K562 (cell line): ENCODE results near the gene CD82. TPM values are rescaled to one million over a fixed set of nuclear protein-coding genes. Genes with fewer than 3 reads are reported as not detected.

Source experiments
- ATAC-seq: fragments of 200-7000 bp; cut with Tn5 transposase; 3 replicates; pipeline ENCODE4 v1.9.1; 2020; ENCODE audit warnings: moderate library complexity
- BruUV-seq: library from RNA; stranded (reverse); fragments of 400-500 nt; replicated peaks from 2 replicates; lab custom pipeline; 2021; lab: Mats Ljungman, UMichigan
- CTCF ChIA-PET: fragments of 300-600 bp; formaldehyde crosslinking; extraction: SDS; loops from one replicate; lab custom pipeline; 2021; ENCODE audit warnings: low intra/inter-chr PET ratio; lab: Yijun Ruan, JAX
- POLR2A ChIA-PET: fragments of 300-600, 350-650 bp; sonication (Branson Sonifier 250); formaldehyde crosslinking; extraction: SDS; loops from one replicate; lab custom pipeline; 2021; ENCODE audit warnings: antibody characterized with exemption, inconsistent platforms; lab: Yijun Ruan, JAX
- DNase-seq, 4 experiments: peaks; one replicate each; pipeline versions ENCODE4 v3.0.0 to v3.0.0-alpha.2; 2011 to 2018; ENCODE audit warnings: low spot score in 3 of 4, mixed read lengths in 3 of 4; ENCODE audit errors: extremely low read depth in 1 of 4
- FAIRE-seq: peaks from 2 replicates; lab custom pipeline; 2011; peaks lifted over from hg19 to GRCh38; lab: Jason Lieb, UNC
- H2AFZ ChIP-seq: 2 replicates; pipeline ENCODE4 v1.6.0; 2011; ENCODE audit warnings: low read depth, low read length, control low read depth, inconsistent platforms
- H3K27ac ChIP-seq: fragments of 200-600 bp; 3 replicates; pipeline ENCODE4 v1.8.0; 2011; ENCODE audit warnings: low read depth, mild to moderate bottlenecking, control low read depth, inconsistent platforms, low read length, moderate library complexity, mixed read lengths; ENCODE audit errors: extremely low read depth
- H3K27me3 ChIP-seq, 2 experiments: fragments of 300-600 bp in 1 of 2; 2 replicates in 1 of 2; 3 replicates in 1 of 2; pipeline versions ENCODE4 v1.6.0 to v1.8.0; 2011; ENCODE audit warnings: inconsistent platforms in 2 of 2, low read length in 2 of 2, mild to moderate bottlenecking in 1 of 2, mixed read lengths in 1 of 2, moderate library complexity in 1 of 2; ENCODE audit not compliant: control insufficient read depth in 2 of 2, insufficient read depth in 2 of 2
- H3K36me3 ChIP-seq: fragments of 300-600 bp; 3 replicates; pipeline ENCODE4 v1.8.0; 2011; ENCODE audit warnings: mild to moderate bottlenecking, low read length, inconsistent platforms; ENCODE audit not compliant: control insufficient read depth, insufficient read depth
- H3K4me1 ChIP-seq, 2 experiments: fragments of 200-600 bp in 1 of 2; replicated peaks in 1 of 2; 2 replicates in 1 of 2; 3 replicates in 1 of 2; pipeline versions ENCODE4 v1.5.1 to v1.8.0; 2011; ENCODE audit warnings: inconsistent platforms in 2 of 2, low read length in 2 of 2, mild to moderate bottlenecking in 1 of 2, mixed read lengths in 1 of 2, moderate library complexity in 1 of 2; ENCODE audit not compliant: control insufficient read depth in 2 of 2, insufficient read depth in 2 of 2
- H3K4me2 ChIP-seq: 2 replicates; pipeline ENCODE4 v1.6.1; 2011; ENCODE audit warnings: low read length, control low read depth, inconsistent platforms, mixed read lengths; ENCODE audit not compliant: insufficient read depth
- H3K4me3 ChIP-seq: fragments of 200-600 bp; sonication (generic), shearing (Covaris generic); 2 replicates; pipeline ENCODE4 v1.5.1; 2016; ENCODE audit warnings: control low read depth, inconsistent platforms
- H3K79me2 ChIP-seq: fragments of 200-600 bp; 3 replicates; pipeline ENCODE4 v1.8.0; 2011; ENCODE audit warnings: low read length, inconsistent platforms; ENCODE audit not compliant: control insufficient read depth, insufficient read depth
- H3K9ac ChIP-seq, 2 experiments: 2 replicates each; pipeline versions ENCODE4 v1.6.0 to v1.6.1; 2011; ENCODE audit warnings: low read depth in 2 of 2, low read length in 2 of 2, control low read depth in 1 of 2, inconsistent platforms in 1 of 2, mild to moderate bottlenecking in 1 of 2, mixed read lengths in 1 of 2; ENCODE audit not compliant: insufficient read depth in 1 of 2
- H3K9me1 ChIP-seq: one replicate; pipeline ENCODE4 v1.6.0; 2011; ENCODE audit warnings: inconsistent platforms, mild to moderate bottlenecking, low read length, moderate library complexity; ENCODE audit not compliant: control insufficient read depth, insufficient read depth
- H3K9me3 ChIP-seq: replicated peaks from 2 replicates; pipeline ENCODE4 v1.5.1; 2011; ENCODE audit warnings: low read depth, low read length, inconsistent platforms; ENCODE audit not compliant: control insufficient read depth, insufficient read depth
- H4K20me1 ChIP-seq: replicated peaks from 2 replicates; pipeline ENCODE4 v1.6.1; 2011; ENCODE audit warnings: low read length, inconsistent platforms, mixed read lengths; ENCODE audit not compliant: control insufficient read depth, insufficient read depth
- BRF2 ChIP-seq: IDR thresholded peaks from 3 replicates; pipeline ENCODE4 v1.6.1; 2011; ENCODE audit warnings: borderline replicate concordance, mild to moderate bottlenecking; ENCODE audit not compliant: insufficient read length, insufficient read depth
- CBX1 ChIP-seq: sonication (generic); IDR thresholded peaks from 2 replicates; pipeline ENCODE4 v1.6.1; 2016; ENCODE audit warnings: antibody characterized with exemption, low read depth, mild to moderate bottlenecking
- PCBP2 ChIP-seq: fragments of 200-400 bp; formaldehyde crosslinking; IDR thresholded peaks from 2 replicates; pipeline ENCODE4 v1.6.1; 2018; ENCODE audit warnings: low read length, low read depth, mild to moderate bottlenecking, moderate library complexity; ENCODE audit not compliant: poor library complexity, severe bottlenecking
- WGBS: fragments of 100-300 bp; shearing (Covaris generic); methylation state at CpG from one replicate; pipeline ENCODE4 v1.1.6; 2016; ENCODE audit warnings: low coverage, mixed read lengths; ENCODE audit not compliant: insufficient coverage; ENCODE audit errors: missing lambda C conversion rate; 5-methylcytosine and 5-hydroxymethylcytosine counted together
- in situ Hi-C: fragments of 300-500 bp; cut with MboI; formaldehyde crosslinking; loops from 4 replicates; pipeline ENCODE4 v1.15.0; 2018; ENCODE audit warnings: inconsistent platforms, mixed read lengths
- intact Hi-C: fragments of 100-400 bp; cut with micrococcal nuclease; formaldehyde crosslinking; loops from 2 replicates; pipeline ENCODE4 v1.14.2; 2022
- polyA plus RNA-seq, 8 experiments: library from polyadenylated mRNA; depleted of rRNA in 4 of 8; stranded (reverse) in 5 of 8; unstranded in 3 of 8; fragments of >200 nt; fragmentation: Nextera tagmentation in 2 of 8; fragmentation: Illumina TruSeq in 1 of 8; extraction: Ambion mirVana in 2 of 8; extraction: Trizol in 1 of 8; gene quantifications; 2 replicates each; pipeline versions ENCODE4 v1.2.1 to v1.2.3, GENCODE V29; 2011 to 2014; ENCODE audit warnings: inconsistent platforms in 1 of 8, missing spikeins in 1 of 8
- total RNA-seq, 7 experiments: library from RNA; depleted of rRNA in 6 of 7; stranded (reverse); fragments of >200 nt in 6 of 7; fragmentation: Illumina TruSeq in 2 of 7; extraction: Trizol in 2 of 7; gene quantifications; 2 replicates each; pipeline versions ENCODE4 v1.2.1 to v1.2.3, GENCODE V29; 2011 to 2021; ENCODE audit warnings: low replicate concordance in 1 of 7

CD82 gene
- total and polyA plus RNA-seq, 9 of the 15 experiments (the other 6 are each of a cell fraction or from before 2014, with no cell fraction given) = 0.27 to 9.4 (median 3.0) TPM

DNA sequence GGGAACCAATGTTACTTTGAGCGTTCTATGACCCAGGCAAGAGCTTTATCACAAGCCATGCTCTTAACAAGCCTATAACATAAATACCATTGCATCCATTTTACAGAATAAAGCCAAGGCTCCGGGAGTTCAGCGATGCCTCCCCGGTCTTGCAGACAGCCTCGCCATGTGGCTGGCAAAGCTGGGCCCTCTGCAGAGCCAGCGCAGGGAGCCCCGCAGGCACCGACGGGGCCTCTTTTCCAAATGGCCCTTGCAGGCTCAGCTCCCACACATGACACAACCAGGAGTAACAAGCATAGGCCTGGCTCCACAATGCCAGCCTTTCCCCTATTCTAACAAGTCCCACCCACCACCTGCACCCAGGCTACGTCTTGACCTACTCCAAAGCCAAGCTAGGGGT, 89.1 kb downstream of the CD82 start:
- in situ Hi-C loops = no loop called here
- POLR2A ChIA-PET = no interaction called here
- Histone ChIP-seq H3K9me1 (no peaks in the 10 kb centered on the region), H3K9me3 (no peaks in the 10 kb centered on the region), H2AFZ (no peak overlapping the region), H3K4me3 (no peak overlapping the region), H4K20me1 (no peaks in the 10 kb centered on the region), H3K9ac (no peak overlapping the region), H3K4me2 (no peak overlapping the region), H3K36me3 (no peaks in the 10 kb centered on the region), H3K79me2 (no peaks in the 10 kb centered on the region), H3K4me1 (peaks cover 0 to 3% of the 10 kb centered on the region in 2 experiments; a peak in 1 of 5 replicates), H3K27ac (no peak overlapping the region), H3K27me3 (peaks cover 13 to 50% of the 10 kb centered on the region in 2 experiments; a peak in 4 of 5 replicates)
- no peak for TF ChIP-seq PCBP2
- no peak for TF ChIP-seq CBX1
- TF ChIP-seq BRF2 = no peak
- FAIRE-seq (no peak), ATAC-seq (no peak), DNase-seq (no peak)
- no TSS peak for BruUV-seq
- WGBS = 0% methylated on average over 9 of the region's 10 CpGs
- intact Hi-C loops = no loop called here
- CTCF ChIA-PET = no interaction called here
